HEK293 (cell line): ENCODE results near the gene MYO3A.

ENCODE experiments used
- CTCF ChIA-PET: fragments of 350-600 bp; formaldehyde crosslinking; extraction: SDS; loops from one replicate; lab custom pipeline; 2021; ENCODE audit warnings: antibody characterized with exemption; lab: Yijun Ruan, JAX
- POLR2A ChIA-PET: fragments of 300-600 bp; formaldehyde crosslinking; extraction: SDS; loops from one replicate; lab custom pipeline; 2020; ENCODE audit warnings: antibody characterized with exemption, inconsistent platforms; lab: Yijun Ruan, JAX
- H3K27ac ChIP-seq: fragments of 200-500 bp; sonication (Bioruptor generic); 2 replicates; pipeline ENCODE4 v1.5.1; 2014; ENCODE audit warnings: low read depth, low read length, control low read depth, inconsistent platforms; ENCODE audit errors: extremely low read depth
- H3K36me3 ChIP-seq, 2 experiments: fragments of 200-500 bp in 1 of 2; sonication (Bioruptor generic) in 1 of 2; 1 replicate in 1 of 2; 2 replicates in 1 of 2; pipeline ENCODE4 v1.5.1; 2014 to 2017; ENCODE audit warnings: inconsistent platforms in 2 of 2, low read length in 2 of 2; ENCODE audit not compliant: control insufficient read depth in 2 of 2, insufficient read depth in 1 of 2
- H3K4me1 ChIP-seq: fragments of 200-500 bp; sonication (Bioruptor generic); 2 replicates; pipeline ENCODE4 v1.5.1; 2014; ENCODE audit warnings: mild to moderate bottlenecking, low read length, inconsistent platforms; ENCODE audit not compliant: control insufficient read depth, insufficient read depth
- H3K4me3 ChIP-seq: 2 replicates; pipeline ENCODE4 v1.5.1; 2011; ENCODE audit warnings: low read depth, mild to moderate bottlenecking, control low read depth, low read length, moderate library complexity
- H3K9me3 ChIP-seq: fragments of 200-500 bp; sonication (Bioruptor generic); 2 replicates; pipeline ENCODE4 v1.5.1; 2014; ENCODE audit warnings: low read depth, low read length, inconsistent platforms; ENCODE audit not compliant: control insufficient read depth, insufficient read depth
- GLIS2 ChIP-seq: fragments of 450-650 bp; formaldehyde crosslinking; IDR thresholded peaks from 2 replicates; pipeline ENCODE4 v1.5.1; 2016; ENCODE audit warnings: missing biosample characterization, missing genetic modification characterization
- WT1 ChIP-seq: fragments of 450-650 bp; formaldehyde crosslinking; IDR thresholded peaks from 2 replicates; pipeline ENCODE4 v1.5.1; 2016; ENCODE audit warnings: missing biosample characterization, missing genetic modification characterization
- ZNF10 ChIP-seq: fragments of 450-650 bp; formaldehyde crosslinking; IDR thresholded peaks from 2 replicates; pipeline ENCODE4 v1.5.1; 2017; ENCODE audit warnings: missing biosample characterization, missing genetic modification characterization
- ZNF138 ChIP-seq: fragments of 450-650 bp; formaldehyde crosslinking; IDR thresholded peaks from 2 replicates; pipeline ENCODE4 v1.5.1; 2016; ENCODE audit warnings: missing biosample characterization, missing genetic modification characterization, borderline replicate concordance
- ZNF16 ChIP-seq: fragments of 450-650 bp; formaldehyde crosslinking; IDR thresholded peaks from 2 replicates; pipeline ENCODE4 v1.5.1; 2016; ENCODE audit warnings: low read depth, missing biosample characterization, missing genetic modification characterization
- ZNF202 ChIP-seq: fragments of 450-650 bp; formaldehyde crosslinking; IDR thresholded peaks from 2 replicates; pipeline ENCODE4 v1.5.1; 2016; ENCODE audit warnings: missing biosample characterization, missing genetic modification characterization, borderline replicate concordance
- ZNF354C ChIP-seq: fragments of 450-650 bp; formaldehyde crosslinking; IDR thresholded peaks from 2 replicates; pipeline ENCODE4 v1.5.1; 2016; ENCODE audit warnings: missing biosample characterization, missing genetic modification characterization, low read depth, borderline replicate concordance
- ZNF366 ChIP-seq: fragments of 450-650 bp; formaldehyde crosslinking; conservative IDR thresholded peaks from 2 replicates; pipeline ENCODE4 v1.5.1; 2016; ENCODE audit warnings: missing biosample characterization, missing genetic modification characterization
- ZNF544 ChIP-seq: fragments of 450-650 bp; formaldehyde crosslinking; IDR thresholded peaks from 2 replicates; pipeline ENCODE4 v1.5.0; 2017; ENCODE audit warnings: missing biosample characterization, missing genetic modification characterization
- ZNF571 ChIP-seq: fragments of 450-650 bp; formaldehyde crosslinking; IDR thresholded peaks from 2 replicates; pipeline ENCODE4 v1.5.0; 2017; ENCODE audit warnings: missing biosample characterization, missing genetic modification characterization
- ZXDB ChIP-seq: fragments of 450-650 bp; formaldehyde crosslinking; IDR thresholded peaks from 2 replicates; pipeline ENCODE4 v1.5.1; 2016; ENCODE audit warnings: missing biosample characterization, missing genetic modification characterization
- TF ChIP-seq, protein P1 (sequence below): fragments of 450-650 bp; formaldehyde crosslinking; conservative IDR thresholded peaks from 2 replicates; pipeline ENCODE4 v1.5.1; 2016; ENCODE audit warnings: low read depth, missing biosample characterization, missing genetic modification characterization
- TF ChIP-seq, protein P2 (sequence below): fragments of 450-650 bp; formaldehyde crosslinking; IDR thresholded peaks from 2 replicates; pipeline ENCODE4 v1.5.1; 2016; ENCODE audit warnings: missing biosample characterization, missing genetic modification characterization
- TF ChIP-seq, protein P3 (sequence below): fragments of 450-650 bp; formaldehyde crosslinking; IDR thresholded peaks from 2 replicates; pipeline ENCODE4 v1.5.1; 2016; ENCODE audit warnings: missing biosample characterization, missing genetic modification characterization, borderline replicate concordance
- TF ChIP-seq, protein P4 (sequence below): fragments of 450-650 bp; formaldehyde crosslinking; optimal IDR thresholded peaks from 2 replicates; pipeline ENCODE3; 2016; ENCODE audit warnings: missing biosample characterization, mild to moderate bottlenecking, missing genetic modification characterization
- TF ChIP-seq, protein P5 (sequence below): fragments of 450-650 bp; formaldehyde crosslinking; IDR thresholded peaks from 2 replicates; pipeline ENCODE4 v1.5.1; 2016; ENCODE audit warnings: missing biosample characterization, missing genetic modification characterization

MYO3A gene

DNA sequence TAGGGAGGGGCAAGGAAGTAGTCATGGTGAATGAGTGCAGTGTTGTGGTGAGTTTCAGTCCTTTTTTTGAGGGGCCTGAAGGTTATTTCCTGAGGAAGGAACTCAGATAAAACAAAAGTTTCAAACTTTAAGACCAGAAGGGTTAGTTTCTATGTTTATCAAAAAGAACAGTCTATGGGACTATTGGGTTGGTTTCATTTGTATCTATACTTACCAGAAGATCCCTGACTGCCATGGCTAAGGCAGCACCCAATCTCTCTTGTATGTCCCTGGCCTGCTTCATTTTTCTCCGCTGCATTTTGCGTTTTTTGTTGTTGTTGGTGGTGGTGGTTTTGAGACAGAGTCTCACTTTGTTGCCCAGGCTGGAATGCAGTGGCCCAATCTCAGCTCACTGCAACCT lies 263.2 kb downstream of the MYO3A start:
- TF ChIP-seq, protein P1, sequence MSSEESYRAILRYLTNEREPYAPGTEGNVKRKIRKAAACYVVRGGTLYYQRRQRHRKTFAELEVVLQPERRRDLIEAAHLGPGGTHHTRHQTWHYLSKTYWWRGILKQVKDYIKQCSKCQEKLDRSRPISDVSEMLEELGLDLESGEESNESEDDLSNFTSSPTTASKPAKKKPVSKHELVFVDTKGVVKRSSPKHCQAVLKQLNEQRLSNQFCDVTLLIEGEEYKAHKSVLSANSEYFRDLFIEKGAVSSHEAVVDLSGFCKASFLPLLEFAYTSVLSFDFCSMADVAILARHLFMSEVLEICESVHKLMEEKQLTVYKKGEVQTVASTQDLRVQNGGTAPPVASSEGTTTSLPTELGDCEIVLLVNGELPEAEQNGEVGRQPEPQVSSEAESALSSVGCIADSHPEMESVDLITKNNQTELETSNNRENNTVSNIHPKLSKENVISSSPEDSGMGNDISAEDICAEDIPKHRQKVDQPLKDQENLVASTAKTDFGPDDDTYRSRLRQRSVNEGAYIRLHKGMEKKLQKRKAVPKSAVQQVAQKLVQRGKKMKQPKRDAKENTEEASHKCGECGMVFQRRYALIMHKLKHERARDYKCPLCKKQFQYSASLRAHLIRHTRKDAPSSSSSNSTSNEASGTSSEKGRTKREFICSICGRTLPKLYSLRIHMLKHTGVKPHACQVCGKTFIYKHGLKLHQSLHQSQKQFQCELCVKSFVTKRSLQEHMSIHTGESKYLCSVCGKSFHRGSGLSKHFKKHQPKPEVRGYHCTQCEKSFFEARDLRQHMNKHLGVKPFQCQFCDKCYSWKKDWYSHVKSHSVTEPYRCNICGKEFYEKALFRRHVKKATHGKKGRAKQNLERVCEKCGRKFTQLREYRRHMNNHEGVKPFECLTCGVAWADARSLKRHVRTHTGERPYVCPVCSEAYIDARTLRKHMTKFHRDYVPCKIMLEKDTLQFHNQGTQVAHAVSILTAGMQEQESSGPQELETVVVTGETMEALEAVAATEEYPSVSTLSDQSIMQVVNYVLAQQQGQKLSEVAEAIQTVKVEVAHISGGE (tag by site-specific recombination): no peak
- TF ChIP-seq ZNF138 (tag by site-specific recombination): no peak
- TF ChIP-seq ZNF354C (tag by site-specific recombination): no peak
- no peak for TF ChIP-seq GLIS2 (tag by site-specific recombination)
- TF ChIP-seq ZNF10 (tag by site-specific recombination): no peak
- no peak for TF ChIP-seq ZNF571
- no peak for TF ChIP-seq ZNF366 (tag by site-specific recombination)
- TF ChIP-seq, protein P2, sequence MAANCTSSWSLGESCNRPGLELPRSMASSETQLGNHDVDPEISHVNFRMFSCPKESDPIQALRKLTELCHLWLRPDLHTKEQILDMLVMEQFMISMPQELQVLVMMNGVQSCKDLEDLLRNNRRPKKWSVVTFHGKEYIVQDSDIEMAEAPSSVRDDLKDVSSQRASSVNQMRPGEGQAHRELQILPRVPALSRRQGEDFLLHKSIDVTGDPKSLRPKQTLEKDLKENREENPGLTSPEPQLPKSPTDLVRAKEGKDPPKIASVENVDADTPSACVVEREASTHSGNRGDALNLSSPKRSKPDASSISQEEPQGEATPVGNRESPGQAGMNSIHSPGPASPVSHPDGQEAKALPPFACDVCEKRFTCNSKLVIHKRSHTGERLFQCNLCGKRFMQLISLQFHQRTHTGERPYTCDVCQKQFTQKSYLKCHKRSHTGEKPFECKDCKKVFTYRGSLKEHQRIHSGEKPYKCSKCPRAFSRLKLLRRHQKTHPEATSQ (tag by site-specific recombination): no peak
- no peak for TF ChIP-seq ZNF16
- TF ChIP-seq, protein P3, sequence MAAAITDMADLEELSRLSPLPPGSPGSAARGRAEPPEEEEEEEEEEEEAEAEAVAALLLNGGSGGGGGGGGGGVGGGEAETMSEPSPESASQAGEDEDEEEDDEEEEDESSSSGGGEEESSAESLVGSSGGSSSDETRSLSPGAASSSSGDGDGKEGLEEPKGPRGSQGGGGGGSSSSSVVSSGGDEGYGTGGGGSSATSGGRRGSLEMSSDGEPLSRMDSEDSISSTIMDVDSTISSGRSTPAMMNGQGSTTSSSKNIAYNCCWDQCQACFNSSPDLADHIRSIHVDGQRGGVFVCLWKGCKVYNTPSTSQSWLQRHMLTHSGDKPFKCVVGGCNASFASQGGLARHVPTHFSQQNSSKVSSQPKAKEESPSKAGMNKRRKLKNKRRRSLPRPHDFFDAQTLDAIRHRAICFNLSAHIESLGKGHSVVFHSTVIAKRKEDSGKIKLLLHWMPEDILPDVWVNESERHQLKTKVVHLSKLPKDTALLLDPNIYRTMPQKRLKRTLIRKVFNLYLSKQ (tag by site-specific recombination): no peak
- TF ChIP-seq ZXDB: no peak
- TF ChIP-seq ZNF544 (tag by site-specific recombination): no peak
- TF ChIP-seq, protein P4, sequence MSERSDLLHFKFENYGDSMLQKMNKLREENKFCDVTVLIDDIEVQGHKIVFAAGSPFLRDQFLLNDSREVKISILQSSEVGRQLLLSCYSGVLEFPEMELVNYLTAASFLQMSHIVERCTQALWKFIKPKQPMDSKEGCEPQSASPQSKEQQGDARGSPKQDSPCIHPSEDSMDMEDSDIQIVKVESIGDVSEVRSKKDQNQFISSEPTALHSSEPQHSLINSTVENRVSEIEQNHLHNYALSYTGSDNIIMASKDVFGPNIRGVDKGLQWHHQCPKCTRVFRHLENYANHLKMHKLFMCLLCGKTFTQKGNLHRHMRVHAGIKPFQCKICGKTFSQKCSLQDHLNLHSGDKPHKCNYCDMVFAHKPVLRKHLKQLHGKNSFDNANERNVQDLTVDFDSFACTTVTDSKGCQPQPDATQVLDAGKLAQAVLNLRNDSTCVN (tag by site-specific recombination): no peak
- TF ChIP-seq, protein P5, sequence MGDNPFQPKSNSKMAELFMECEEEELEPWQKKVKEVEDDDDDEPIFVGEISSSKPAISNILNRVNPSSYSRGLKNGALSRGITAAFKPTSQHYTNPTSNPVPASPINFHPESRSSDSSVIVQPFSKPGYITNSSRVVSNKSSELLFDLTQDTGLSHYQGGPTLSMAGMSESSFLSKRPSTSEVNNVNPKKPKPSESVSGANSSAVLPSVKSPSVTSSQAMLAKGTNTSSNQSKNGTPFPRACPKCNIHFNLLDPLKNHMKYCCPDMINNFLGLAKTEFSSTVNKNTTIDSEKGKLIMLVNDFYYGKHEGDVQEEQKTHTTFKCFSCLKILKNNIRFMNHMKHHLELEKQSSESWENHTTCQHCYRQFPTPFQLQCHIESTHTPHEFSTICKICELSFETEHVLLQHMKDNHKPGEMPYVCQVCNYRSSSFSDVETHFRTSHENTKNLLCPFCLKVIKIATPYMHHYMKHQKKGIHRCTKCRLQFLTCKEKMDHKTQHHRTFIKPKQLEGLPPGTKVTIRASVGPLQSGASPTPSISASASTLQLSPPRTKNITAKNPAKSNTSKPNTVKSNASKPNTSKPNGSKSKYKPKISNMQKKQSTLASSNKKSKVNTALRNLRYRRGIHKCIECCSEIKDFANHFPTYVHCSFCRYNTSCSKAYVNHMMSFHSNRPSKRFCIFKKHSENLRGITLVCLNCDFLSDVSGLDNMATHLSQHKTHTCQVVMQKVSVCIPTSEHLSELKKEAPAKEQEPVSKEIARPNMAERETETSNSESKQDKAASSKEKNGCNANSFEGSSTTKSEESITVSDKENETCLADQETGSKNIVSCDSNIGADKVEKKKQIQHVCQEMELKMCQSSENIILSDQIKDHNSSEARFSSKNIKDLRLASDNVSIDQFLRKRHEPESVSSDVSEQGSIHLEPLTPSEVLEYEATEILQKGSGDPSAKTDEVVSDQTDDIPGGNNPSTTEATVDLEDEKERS (tag by site-specific recombination): no peak
- TF ChIP-seq ZNF202 (tag by site-specific recombination): no peak
- no peak for TF ChIP-seq WT1 (tag by site-specific recombination)
- Histone ChIP-seq H3K27ac (no peak overlapping the region), H3K4me3 (no peak overlapping the region), H3K4me1 (no peaks in the 10 kb centered on the region), H3K9me3 (no peaks in the 10 kb centered on the region), H3K36me3 (no peaks in the 10 kb centered on the region)
- POLR2A ChIA-PET: no interaction called here
- CTCF ChIA-PET: no interaction called here
